KMS-11 (cell line): ENCODE data around the gene TMEM179.

Experiments used
- H2AFZ ChIP-seq: fragments of 200-600 bp; sonication (generic); 2 replicates; pipeline ENCODE4 v1.6.1; 2016; ENCODE audit warnings: antibody characterized with exemption, mixed run types, low read depth
- H3K27ac ChIP-seq: fragments of 200-600 bp; sonication (generic); 2 replicates; pipeline ENCODE4 v1.6.1; 2016; ENCODE audit warnings: mild to moderate bottlenecking, mixed run types
- H3K27me3 ChIP-seq: fragments of 200-600 bp; sonication (generic); 2 replicates; pipeline ENCODE4 v1.6.1; 2017; ENCODE audit warnings: mild to moderate bottlenecking, low read depth, mixed run types, moderate library complexity; ENCODE audit not compliant: insufficient read depth
- H3K36me3 ChIP-seq: fragments of 200-600 bp; sonication (generic); 2 replicates; pipeline ENCODE4 v1.6.1; 2017; ENCODE audit warnings: mild to moderate bottlenecking, mixed run types; ENCODE audit not compliant: insufficient read depth
- H3K4me1 ChIP-seq: fragments of 200-600 bp; sonication (generic); 2 replicates; pipeline ENCODE4 v1.6.1; 2016; ENCODE audit warnings: mild to moderate bottlenecking, low read depth, mixed run types; ENCODE audit not compliant: poor library complexity, severe bottlenecking
- H3K4me2 ChIP-seq: fragments of 200-600 bp; sonication (generic); 2 replicates; pipeline ENCODE4 v1.7.0; 2016; ENCODE audit warnings: mild to moderate bottlenecking, mixed run types
- H3K4me3 ChIP-seq: fragments of 200-600 bp; sonication (generic); IDR thresholded peaks from 2 replicates; pipeline ENCODE4 v1.6.1; 2017; ENCODE audit warnings: low read depth, low read length, mixed read lengths; ENCODE audit not compliant: insufficient read depth
- H3K79me2 ChIP-seq: fragments of 200-600 bp; sonication (generic); 2 replicates; pipeline ENCODE4 v1.6.1; 2016; ENCODE audit warnings: low read depth, mixed run types; ENCODE audit not compliant: insufficient read depth
- H3K9ac ChIP-seq: fragments of 200-600 bp; sonication (generic); 2 replicates; pipeline ENCODE4 v1.6.1; 2016; ENCODE audit warnings: mild to moderate bottlenecking, mixed run types
- H4K20me1 ChIP-seq: fragments of 200-600 bp; sonication (generic); 2 replicates; pipeline ENCODE4 v1.6.1; 2016; ENCODE audit warnings: mild to moderate bottlenecking, mixed run types; ENCODE audit not compliant: insufficient read depth
- CTCF ChIP-seq: fragments of 200-600 bp; sonication (generic); conservative IDR thresholded peaks from 2 replicates; pipeline ENCODE4 v1.6.1; 2017; ENCODE audit warnings: low read depth, mild to moderate bottlenecking, antibody characterized with exemption, low read length, moderate library complexity, mixed read lengths

The TMEM179 gene

DNA sequence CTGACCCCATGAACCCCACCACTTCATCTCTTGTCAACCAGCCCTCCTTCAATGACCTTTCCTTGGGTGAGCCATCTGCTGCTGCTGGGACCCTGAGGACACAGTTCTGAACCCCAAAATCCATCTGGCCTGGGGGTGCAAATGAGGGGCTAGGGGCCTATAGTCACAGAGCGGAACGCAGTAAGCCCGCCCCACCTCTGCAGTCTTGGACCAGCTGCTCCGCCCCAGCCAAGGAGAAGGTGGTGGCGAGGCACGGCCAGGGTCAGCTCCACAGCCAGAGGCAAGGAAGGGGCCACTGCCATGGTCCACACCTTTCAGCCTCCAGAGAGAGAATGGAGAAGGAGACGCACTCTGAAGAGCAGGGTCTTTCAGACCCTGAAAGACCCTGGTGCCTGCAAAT, 5.1 kb downstream of the TMEM179 start:
- no peak for TF ChIP-seq CTCF
- Histone ChIP-seq H4K20me1 (no peaks in the 10 kb centered on the region), H3K4me1 (no peaks in the 10 kb centered on the region), H3K36me3 (no peaks in the 10 kb centered on the region), H3K79me2 (no peaks in the 10 kb centered on the region), H2AFZ (no peak overlapping the region), H3K4me3 (no peak overlapping the region), H3K27me3 (peaks cover 23% of the 10 kb centered on the region; the same call in 1 of the 2 replicates), H3K27ac (no peak overlapping the region), H3K4me2 (no peak overlapping the region), H3K9ac (no peak overlapping the region)

GRCh38 chr14:104598910-104599273, 5.7 kb downstream of the TMEM179 start:
- H3K79me2 ChIP-seq, result no peaks in the 10 kb centered on the region
- H3K4me2 ChIP-seq, result no peak overlapping the region
- no peak for TF ChIP-seq CTCF
- no peak overlapping the region for H3K9ac ChIP-seq
- no peaks in the 10 kb centered on the region for H3K4me1 ChIP-seq
- no peak overlapping the region for H3K4me3 ChIP-seq
- no peaks in the 10 kb centered on the region for H4K20me1 ChIP-seq
- H2AFZ ChIP-seq, result no peak overlapping the region
- H3K27me3 ChIP-seq, result peaks cover 28% of the 10 kb centered on the region; the same call in 1 of the 2 replicates
- H3K36me3 ChIP-seq, result no peaks in the 10 kb centered on the region
- H3K27ac ChIP-seq, result no peak overlapping the region

GRCh38 chr14:104598039-104598909, 6.3 kb downstream of the TMEM179 start:
- H3K79me2 ChIP-seq, result no peaks in the 10 kb centered on the region
- no peak overlapping the region for H3K27ac ChIP-seq
- no peaks in the 10 kb centered on the region for H4K20me1 ChIP-seq
- no peak overlapping the region for H2AFZ ChIP-seq
- peaks cover 28% of the 10 kb centered on the region; the same call in 1 of the 2 replicates for H3K27me3 ChIP-seq
- no peak overlapping the region for H3K9ac ChIP-seq
- no peak for TF ChIP-seq CTCF
- H3K4me2 ChIP-seq, result no peak overlapping the region
- H3K36me3 ChIP-seq, result no peaks in the 10 kb centered on the region
- no peak overlapping the region for H3K4me3 ChIP-seq
- H3K4me1 ChIP-seq, result no peaks in the 10 kb centered on the region

DNA sequence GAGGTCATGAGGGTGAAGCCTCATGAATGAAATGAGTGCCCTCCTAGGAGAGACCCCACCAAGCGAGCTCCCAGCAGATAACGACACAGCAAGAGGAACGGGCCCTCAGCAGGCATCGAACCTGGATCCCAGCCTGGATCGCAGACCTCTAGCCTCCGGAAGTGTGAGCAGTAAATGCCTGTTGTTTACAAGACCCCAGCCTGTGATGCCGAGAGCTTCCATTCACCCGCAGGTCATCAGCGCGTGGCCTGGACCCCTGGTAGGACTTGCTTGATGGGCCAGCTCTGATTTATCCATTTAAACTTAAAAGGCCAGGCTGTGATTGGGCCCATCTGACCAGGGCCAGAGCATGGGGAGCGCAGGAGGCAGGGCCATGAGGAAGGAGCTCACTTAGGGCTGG, 7.0 kb downstream of the TMEM179 start:
- no peak for TF ChIP-seq CTCF
- no peaks in the 10 kb centered on the region for H3K79me2 ChIP-seq
- no peaks in the 10 kb centered on the region for H4K20me1 ChIP-seq
- no peak overlapping the region for H3K9ac ChIP-seq
- H3K27me3 ChIP-seq, result peaks cover 28% of the 10 kb centered on the region; the same call in 1 of the 2 replicates
- H2AFZ ChIP-seq, result no peak overlapping the region
- no peaks in the 10 kb centered on the region for H3K4me1 ChIP-seq
- H3K27ac ChIP-seq, result no peak overlapping the region
- H3K4me2 ChIP-seq, result no peak overlapping the region
- H3K36me3 ChIP-seq, result no peaks in the 10 kb centered on the region
- H3K4me3 ChIP-seq, result no peak overlapping the region
